WTC11 (cell line): Measurements from ENCODE around the gene FAM20C. TPM values are rescaled to one million over a fixed set of nuclear protein-coding genes. Genes with fewer than 3 reads are reported as not detected.

Experiments used
- ATAC-seq: fragments of 200-7000 bp; cut with Tn5 transposase; 2 replicates; pipeline ENCODE4 v1.10.0; 2021; ENCODE audit warnings: mild to moderate bottlenecking, moderate library complexity
- CTCF ChIA-PET: fragments of 300-600 bp; sonication (Branson Sonifier 250); formaldehyde crosslinking; loops from one replicate; lab custom pipeline; 2021; ENCODE audit warnings: antibody characterized with exemption; lab: Charles Lee
- POLR2A ChIA-PET: fragments of 350-600 bp; sonication (Branson Sonifier 250); formaldehyde crosslinking; loops from one replicate; lab custom pipeline; 2021; ENCODE audit warnings: antibody characterized with exemption; lab: Charles Lee
- DNase-seq: peaks from one replicate; pipeline ENCODE4 v3.0.0; 2021; ENCODE audit warnings: low spot score
- H3K27ac Mint-ChIP-seq: 2 replicates; pipeline ENCODE4 v1.8.0; 2021; ENCODE audit warnings: mixed read lengths
- H3K27me3 Mint-ChIP-seq: 2 replicates; pipeline ENCODE4 v1.8.0; 2021; ENCODE audit warnings: low read depth, mild to moderate bottlenecking, moderate library complexity, mixed read lengths
- H3K36me3 Mint-ChIP-seq: 2 replicates; pipeline ENCODE4 v1.8.0; 2021; ENCODE audit warnings: mixed read lengths
- H3K4me1 Mint-ChIP-seq: 2 replicates; pipeline ENCODE4 v1.8.0; 2022; ENCODE audit warnings: mixed read lengths
- H3K4me3 Mint-ChIP-seq: 2 replicates; pipeline ENCODE4 v1.8.0; 2021; ENCODE audit warnings: mild to moderate bottlenecking, moderate library complexity, mixed read lengths
- H3K9me3 Mint-ChIP-seq: 2 replicates; pipeline ENCODE4 v1.8.0; 2021; ENCODE audit warnings: mixed read lengths
- ATF6 ChIP-seq: sonication (generic); formaldehyde crosslinking; IDR thresholded peaks from 2 replicates; pipeline ENCODE4 v1.8.1; 2023; ENCODE audit warnings: mild to moderate bottlenecking, missing genetic modification reagents
- CDX4 ChIP-seq: fragments of 250-450 bp; sonication (Bioruptor Pico); IDR thresholded peaks from 2 replicates; pipeline ENCODE4 v1.9.0; 2021; ENCODE audit warnings: moderate library complexity, mild to moderate bottlenecking, inconsistent platforms, borderline replicate concordance
- CREB1 ChIP-seq: sonication (generic); formaldehyde crosslinking; IDR thresholded peaks from 2 replicates; pipeline ENCODE4 v1.8.0; 2023; ENCODE audit warnings: mild to moderate bottlenecking, missing genetic modification reagents
- E2F4 ChIP-seq: sonication (generic); formaldehyde crosslinking; IDR thresholded peaks from 2 replicates; pipeline ENCODE4 v1.8.1; 2022; ENCODE audit warnings: low read depth, mild to moderate bottlenecking, moderate library complexity, missing genetic modification reagents, borderline replicate concordance
- ESRRA ChIP-seq: sonication (generic); formaldehyde crosslinking; IDR thresholded peaks from 2 replicates; pipeline ENCODE4 v1.8.1; 2022; ENCODE audit warnings: mild to moderate bottlenecking, missing genetic modification reagents, borderline replicate concordance
- FOXK1 ChIP-seq: sonication (generic); formaldehyde crosslinking; IDR thresholded peaks from 2 replicates; pipeline ENCODE4 v1.8.0; 2022; ENCODE audit warnings: mild to moderate bottlenecking, moderate library complexity, missing genetic modification reagents
- FOXP4 ChIP-seq: sonication (generic); formaldehyde crosslinking; IDR thresholded peaks from 2 replicates; pipeline ENCODE4 v1.8.0; 2022; ENCODE audit warnings: mild to moderate bottlenecking, missing genetic modification reagents
- GABPB1 ChIP-seq: sonication (generic); formaldehyde crosslinking; IDR thresholded peaks from 2 replicates; pipeline ENCODE4 v1.8.1; 2023; ENCODE audit warnings: mild to moderate bottlenecking, missing genetic modification reagents
- JUN ChIP-seq: sonication (generic); formaldehyde crosslinking; IDR thresholded peaks from 2 replicates; pipeline ENCODE4 v1.8.0; 2023; ENCODE audit warnings: mild to moderate bottlenecking, missing genetic modification reagents
- NFATC4 ChIP-seq: fragments of 250-450 bp; sonication (Bioruptor Pico); IDR thresholded peaks from 2 replicates; pipeline ENCODE4 v1.9.0; 2021; ENCODE audit warnings: mild to moderate bottlenecking
- NFE2L1 ChIP-seq: sonication (generic); formaldehyde crosslinking; IDR thresholded peaks from 2 replicates; pipeline ENCODE4 v1.8.1; 2023; ENCODE audit warnings: missing genetic modification reagents
- PRDM15 ChIP-seq: sonication (generic); formaldehyde crosslinking; IDR thresholded peaks from 2 replicates; pipeline ENCODE4 v1.8.0; 2022; ENCODE audit warnings: missing genetic modification reagents
- STAT6 ChIP-seq: sonication (generic); formaldehyde crosslinking; conservative IDR thresholded peaks from 2 replicates; pipeline ENCODE4 v1.8.1; 2023; ENCODE audit warnings: mild to moderate bottlenecking, low read depth, missing genetic modification reagents, moderate library complexity
- TEAD1 ChIP-seq: sonication (generic); formaldehyde crosslinking; IDR thresholded peaks from 2 replicates; pipeline ENCODE4 v1.8.0; 2022; ENCODE audit warnings: mild to moderate bottlenecking, missing genetic modification reagents
- TEAD4 ChIP-seq: sonication (generic); formaldehyde crosslinking; IDR thresholded peaks from 2 replicates; pipeline ENCODE4 v1.8.0; 2022; ENCODE audit warnings: mild to moderate bottlenecking, missing genetic modification reagents
- ZNF121 ChIP-seq: sonication (generic); formaldehyde crosslinking; IDR thresholded peaks from 2 replicates; pipeline ENCODE4 v1.8.0; 2023; ENCODE audit warnings: missing genetic modification reagents
- ZNF396 ChIP-seq: fragments of 250-450 bp; sonication (Bioruptor Pico); IDR thresholded peaks from 2 replicates; pipeline ENCODE4 v1.8.0; 2021; ENCODE audit warnings: mild to moderate bottlenecking, moderate library complexity, borderline replicate concordance
- total RNA-seq: library from RNA; stranded (reverse); gene quantifications from 3 replicates; pipeline ENCODE4 v1.2.3, GENCODE V29; 2021

FAM20C gene
- total RNA-seq, 1 experiment from 2014 or later, result 64.9 TPM

GRCh38 chr7:208130-208673 lies 15.8 kb downstream of the FAM20C start:
- Mint-ChIP-seq H3K9me3 (no peaks in the 10 kb centered on the region), H3K4me1 (peaks cover 4% of the 10 kb centered on the region; the same call in 1 of the 2 replicates), H3K27ac (peak overlapping the region; percentile 77; the same call in 1 of the 2 replicates), H3K27me3 (no peaks in the 10 kb centered on the region), H3K36me3 (peaks cover 38% of the 10 kb centered on the region), H3K4me3 (no peak overlapping the region)
- CTCF ChIA-PET, result interaction anchor here (0.6 to 2.6 kb wide), 14 partner anchors 8 to 144 kb away, joined by 3 to 8 read pairs (median 3); partner anchors contain the start of gene FAM20C
- TF ChIP-seq NFE2L1 (no peak), TEAD4 (CRISPR knock-in tag) (no peak), FOXP4 (CRISPR knock-in tag) (no peak), CDX4 (CRISPR knock-in tag) (no peak), STAT6 (no peak), TEAD1 (no peak), CREB1 (CRISPR knock-in tag) (no peak), ZNF396 (no peak), GABPB1 (CRISPR knock-in tag) (no peak), ZNF121 (no peak), NFATC4 (CRISPR knock-in tag) (no peak), ATF6 (CRISPR knock-in tag) (no peak), FOXK1 (CRISPR knock-in tag) (no peak), ESRRA (CRISPR knock-in tag) (no peak), E2F4 (CRISPR knock-in tag) (no peak), PRDM15 (CRISPR knock-in tag) (no peak), JUN (CRISPR knock-in tag) (no peak)
- POLR2A ChIA-PET, result no interaction called here
- ATAC-seq, result no peak
- DNase-seq, result no peak
